Body of pancreas (tissue), 4 donors: ENCODE measurements around the gene EVA1A.

Experiments used
- CTCF ChIP-seq, 7 experiments: fragments of 450-650 bp in 4 of 7; fragments of 200-600 bp in 3 of 7; sonication (generic) in 3 of 7; IDR thresholded peaks; one replicate each; pipeline ENCODE4 v1.5.1; 2016 to 2019; ENCODE audit warnings: antibody characterized with exemption in 7 of 7
- POLR2A ChIP-seq, 3 donors: fragments of 450-650 bp; IDR thresholded peaks; one replicate each; pipeline ENCODE4 v1.6.1; 2016; ENCODE audit warnings: antibody characterized with exemption in 3 of 3, mild to moderate bottlenecking in 2 of 3

DNA sequence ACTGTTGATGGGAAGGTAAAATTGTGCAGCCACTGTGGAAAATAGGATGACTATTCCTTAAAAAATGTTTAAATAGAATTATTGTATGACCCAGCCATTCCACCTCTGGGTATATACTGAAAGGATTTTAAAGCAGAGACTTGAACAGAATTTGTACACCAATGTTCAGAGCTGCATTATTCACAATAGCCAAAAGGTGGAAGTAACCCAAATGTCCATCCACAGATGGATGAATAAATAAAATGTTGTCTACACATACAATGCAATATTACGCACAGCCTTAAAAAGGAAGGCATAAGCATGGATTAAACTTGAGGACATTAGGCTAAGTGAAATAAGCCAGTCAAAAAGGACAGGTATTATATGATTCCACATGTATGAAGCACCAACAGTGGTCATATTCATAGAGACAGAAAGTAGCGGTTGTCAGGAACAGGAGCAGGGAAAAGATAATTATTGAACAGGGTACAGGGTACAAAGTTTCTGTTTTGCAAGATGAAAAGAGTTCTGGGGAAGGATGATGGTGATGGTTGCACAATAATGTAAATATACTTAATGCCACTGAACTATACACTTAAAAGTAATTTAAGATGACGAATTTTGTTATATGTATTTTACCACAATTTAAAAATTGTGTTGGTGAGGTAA, 39.4 kb downstream of the EVA1A start:
- TF ChIP-seq CTCF (IDR thresholded peaks at IDR 0.05): no peak
- no peak for TF ChIP-seq POLR2A (IDR thresholded peaks at IDR 0.05)
